Duodenal mucosa (tissue), 2 donors: ENCODE results near the gene DENND1A.

Experiments
- H3K27ac ChIP-seq: one replicate; pipeline ENCODE4 v1.7.0; 2013; ENCODE audit warnings: low read depth, low read length
- H3K27me3 ChIP-seq, 2 donors: one replicate each; pipeline ENCODE4 v1.7.0; 2013; ENCODE audit warnings: low read length in 2 of 2, control low read depth in 1 of 2; ENCODE audit not compliant: insufficient read depth in 2 of 2, control insufficient read depth in 1 of 2
- H3K36me3 ChIP-seq, 2 donors: one replicate each; pipeline ENCODE4 v1.7.0; 2013; ENCODE audit warnings: low read length in 2 of 2, control low read depth in 1 of 2; ENCODE audit not compliant: insufficient read depth in 2 of 2, control insufficient read depth in 1 of 2
- H3K4me1 ChIP-seq, 2 donors: one replicate each; pipeline ENCODE4 v1.7.0; 2013; ENCODE audit warnings: low read length in 2 of 2, control low read depth in 1 of 2; ENCODE audit not compliant: insufficient read depth in 2 of 2, control insufficient read depth in 1 of 2
- H3K4me3 ChIP-seq, 2 donors: one replicate each; pipeline ENCODE4 v1.7.0; 2013; ENCODE audit warnings: low read length in 2 of 2, low read depth in 1 of 2
- H3K9ac ChIP-seq, 2 donors: one replicate each; pipeline ENCODE4 v1.7.0; 2013; ENCODE audit warnings: low read length in 2 of 2, low read depth in 1 of 2
- H3K9me3 ChIP-seq, 2 donors: one replicate each; pipeline ENCODE4 v1.7.0; 2013; ENCODE audit warnings: low read length in 2 of 2, control low read depth in 1 of 2; ENCODE audit not compliant: control insufficient read depth in 1 of 2

Gene DENND1A

GRCh38 chr9:123418506-123418905 is 511.4 kb downstream of the DENND1A start:
- H3K27me3 ChIP-seq, result no peaks in the 10 kb centered on the region
- H3K9me3 ChIP-seq, result no peaks in the 10 kb centered on the region
- peaks cover 3 to 16% of the 10 kb centered on the region in 2 donors for H3K36me3 ChIP-seq
- no peak overlapping the region for H3K4me3 ChIP-seq
- no peaks in the 10 kb centered on the region for H3K4me1 ChIP-seq
- H3K9ac ChIP-seq, result no peak overlapping the region
- no peak overlapping the region for H3K27ac ChIP-seq

- H3K36me3 ChIP-seq, result peaks cover 3 to 12% of the 10 kb centered on the region in 2 donors
- no peaks in the 10 kb centered on the region for H3K27me3 ChIP-seq
- H3K4me1 ChIP-seq, result no peaks in the 10 kb centered on the region
- no peaks in the 10 kb centered on the region for H3K9me3 ChIP-seq
- H3K9ac ChIP-seq, result no peak overlapping the region
- no peak overlapping the region for H3K27ac ChIP-seq
- H3K4me3 ChIP-seq, result no peak overlapping the region
Measured at GRCh38 chr9:123418052-123418430, 511.9 kb downstream of the DENND1A start.

DNA sequence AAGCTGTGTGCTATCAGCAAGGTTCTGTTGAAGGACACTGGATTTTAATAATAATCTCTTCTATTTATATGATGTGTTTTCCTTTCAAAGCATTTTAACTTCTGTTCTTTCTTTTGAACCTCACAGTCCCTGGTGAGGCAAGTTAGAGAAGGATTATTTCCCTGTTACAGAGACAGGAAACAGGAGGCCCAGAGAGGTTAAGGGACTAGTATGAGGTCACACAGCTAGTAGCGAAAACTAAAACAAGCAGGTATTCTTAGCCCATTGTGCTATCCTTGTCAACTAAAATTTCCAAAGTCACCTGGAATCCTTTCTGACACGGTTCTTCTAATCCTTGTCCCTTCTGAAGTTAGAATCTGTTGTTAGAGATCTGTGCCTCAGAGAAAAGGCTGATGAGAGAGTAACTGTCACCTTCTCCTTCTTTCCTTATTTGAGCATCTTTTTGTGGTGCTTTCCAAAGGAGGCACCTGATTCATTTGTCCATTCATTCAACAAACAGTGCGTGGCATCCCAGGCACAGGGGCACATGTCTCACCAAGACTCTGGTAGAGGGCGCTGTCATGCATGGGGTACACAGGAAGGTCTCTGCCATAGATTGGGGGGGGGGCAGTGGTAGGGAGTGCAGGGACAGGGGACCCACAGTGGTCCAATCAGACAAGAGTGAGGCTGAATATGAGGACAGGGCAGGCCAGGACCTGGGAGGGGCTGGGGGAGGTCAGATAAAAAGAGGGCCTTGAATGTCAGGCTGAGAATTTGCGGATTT is 512.5 kb downstream of the DENND1A start:
- Histone ChIP-seq H3K36me3 (peaks cover 3 to 12% of the 10 kb centered on the region in 2 donors), H3K4me1 (no peaks in the 10 kb centered on the region), H3K9me3 (no peaks in the 10 kb centered on the region), H3K27ac (no peak overlapping the region), H3K27me3 (no peaks in the 10 kb centered on the region), H3K4me3 (no peak overlapping the region), H3K9ac (no peak overlapping the region)

- Histone ChIP-seq H3K4me1 (no peaks in the 10 kb centered on the region), H3K27me3 (no peaks in the 10 kb centered on the region), H3K36me3 (peaks cover 3 to 14% of the 10 kb centered on the region in 2 donors), H3K9me3 (no peaks in the 10 kb centered on the region), H3K27ac (no peak overlapping the region), H3K4me3 (no peak overlapping the region), H3K9ac (no peak overlapping the region)
Measured at GRCh38 chr9:123416176-123416575, 513.8 kb downstream of the DENND1A start.

GRCh38 chr9:123414936-123415930 is 514.7 kb downstream of the DENND1A start:
- Histone ChIP-seq H3K27me3 (no peaks in the 10 kb centered on the region), H3K4me3 (no peak overlapping the region), H3K36me3 (peaks cover 3 to 20% of the 10 kb centered on the region in 2 donors), H3K27ac (no peak overlapping the region), H3K9me3 (no peaks in the 10 kb centered on the region), H3K9ac (no peak overlapping the region), H3K4me1 (no peaks in the 10 kb centered on the region)

DNA sequence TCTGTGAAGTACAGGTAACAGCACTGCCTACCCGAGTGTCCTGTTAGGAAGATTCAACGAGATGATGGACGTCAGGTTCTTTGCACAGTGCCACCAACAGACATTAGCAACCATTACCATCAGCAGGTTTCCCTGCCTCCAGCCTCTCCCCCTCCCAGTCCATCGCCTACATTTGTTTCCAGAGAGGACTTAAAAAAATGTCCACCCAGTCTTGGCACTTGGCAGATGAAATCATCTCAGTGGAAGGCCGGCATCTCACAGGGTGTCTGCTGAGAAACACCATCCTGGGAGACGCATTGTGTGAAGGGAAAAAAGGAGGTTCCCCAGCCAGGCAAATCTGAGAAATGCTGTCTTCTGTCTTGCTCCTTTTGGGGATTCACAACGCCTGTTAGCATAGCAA is 515.7 kb downstream of the DENND1A start:
- H3K9me3 ChIP-seq, result no peaks in the 10 kb centered on the region
- no peaks in the 10 kb centered on the region for H3K27me3 ChIP-seq
- no peak overlapping the region for H3K9ac ChIP-seq
- peaks cover 0 to 12% of the 10 kb centered on the region in 2 donors for H3K36me3 ChIP-seq
- H3K4me1 ChIP-seq, result no peaks in the 10 kb centered on the region
- H3K4me3 ChIP-seq, result no peak overlapping the region
- H3K27ac ChIP-seq, result no peak overlapping the region

DNA sequence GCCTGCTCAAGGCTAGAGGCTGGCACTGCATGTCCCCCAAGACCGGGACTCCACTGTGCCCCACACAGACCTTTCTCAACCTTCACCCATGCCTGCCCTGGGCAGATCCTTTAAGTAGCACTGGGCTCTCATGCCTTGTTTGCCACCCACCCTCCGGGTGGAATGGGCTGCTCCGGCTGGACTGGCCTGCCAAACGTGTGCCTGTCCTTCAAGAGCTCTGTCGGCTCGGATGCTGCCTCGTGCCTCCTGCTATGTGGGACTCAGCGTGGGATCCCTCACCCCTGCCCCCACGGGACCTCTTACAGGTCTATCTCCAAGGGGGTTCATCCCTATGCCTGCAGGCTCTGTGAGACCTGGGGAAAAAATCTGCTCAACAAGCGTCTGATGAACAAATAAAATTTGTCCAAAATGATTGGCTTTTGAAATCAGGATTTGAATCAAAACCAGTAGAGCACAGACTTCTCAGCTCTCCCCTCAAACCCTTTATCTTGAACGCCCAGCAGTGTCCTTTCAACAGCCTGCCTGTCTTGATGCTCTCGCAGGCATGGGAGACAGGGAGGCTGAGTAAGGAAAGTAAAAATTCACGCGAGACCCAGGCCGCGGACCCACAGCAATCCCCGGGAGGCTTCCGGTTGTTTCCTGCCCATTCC is 517.6 kb downstream of the DENND1A start:
- no peaks in the 10 kb centered on the region for H3K4me1 ChIP-seq
- no peaks in the 10 kb centered on the region for H3K9me3 ChIP-seq
- H3K9ac ChIP-seq, result no peak overlapping the region
- H3K27ac ChIP-seq, result no peak overlapping the region
- peaks cover 0 to 12% of the 10 kb centered on the region in 2 donors for H3K36me3 ChIP-seq
- no peaks in the 10 kb centered on the region for H3K27me3 ChIP-seq
- no peak overlapping the region for H3K4me3 ChIP-seq

DNA sequence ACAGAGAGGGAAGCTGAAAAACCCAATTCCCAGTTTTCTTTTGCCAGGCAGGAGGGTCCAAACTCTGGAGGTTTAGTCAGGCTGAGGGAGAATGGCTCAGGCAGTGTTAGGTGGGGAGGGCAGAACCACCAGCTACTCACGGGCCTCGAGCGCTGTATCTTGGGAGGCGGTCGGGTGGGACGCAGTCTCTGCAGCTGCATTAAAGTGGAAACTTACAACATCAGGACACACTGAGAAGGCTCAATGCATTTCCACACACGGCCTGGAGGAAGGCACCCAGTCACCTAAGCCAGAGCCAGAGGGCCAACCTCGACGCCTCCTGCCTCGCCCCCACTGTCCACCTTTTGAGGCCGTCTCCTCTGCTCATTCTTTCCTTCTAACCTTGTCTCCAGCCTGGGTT is 518.3 kb downstream of the DENND1A start:
- no peak overlapping the region for H3K4me3 ChIP-seq
- peaks cover 0 to 12% of the 10 kb centered on the region in 2 donors for H3K36me3 ChIP-seq
- H3K9ac ChIP-seq, result no peak overlapping the region
- no peak overlapping the region for H3K27ac ChIP-seq
- no peaks in the 10 kb centered on the region for H3K27me3 ChIP-seq
- no peaks in the 10 kb centered on the region for H3K9me3 ChIP-seq
- no peaks in the 10 kb centered on the region for H3K4me1 ChIP-seq

DNA sequence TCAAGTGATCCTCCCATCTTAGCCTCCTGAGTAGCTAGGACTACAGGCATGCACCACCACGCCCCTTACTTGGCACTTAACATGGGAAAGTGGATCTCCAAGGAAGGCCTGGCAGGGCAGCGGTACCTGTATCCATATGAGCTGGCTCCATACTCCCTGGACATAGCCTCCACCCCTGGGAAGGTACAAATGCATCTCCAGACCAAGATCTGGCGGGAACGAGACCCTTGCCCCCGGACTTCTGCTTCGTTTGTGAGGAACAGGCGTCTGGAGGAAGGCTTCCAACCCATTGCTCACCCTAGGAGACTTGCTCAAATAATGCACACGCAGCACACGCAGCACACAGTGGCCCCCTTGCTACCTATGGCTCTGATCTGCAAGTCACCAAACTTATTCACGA is 518.7 kb downstream of the DENND1A start:
- Histone ChIP-seq H3K9me3 (no peaks in the 10 kb centered on the region), H3K27ac (no peak overlapping the region), H3K4me3 (no peak overlapping the region), H3K9ac (no peak overlapping the region), H3K27me3 (no peaks in the 10 kb centered on the region), H3K4me1 (no peaks in the 10 kb centered on the region), H3K36me3 (peaks cover 0 to 11% of the 10 kb centered on the region in 2 donors)
